Lung microvascular endothelial cell (primary cell): ENCODE measurements around the gene SH3D19. TPM values are rescaled to one million over a fixed set of nuclear protein-coding genes. Genes with fewer than 3 reads are reported as not detected.
"Not testable (repeated sequence)": the region's sequence is repeated elsewhere in the genome, so short reads cannot be mapped to it uniquely, and the experiment has no call there.

Experiments used
- DNase-seq, 2 donors: peaks; one replicate each; pipeline versions ENCODE4 v3.0.0 to v3.0.0-alpha.2; 2010; ENCODE audit warnings: low read depth in 2 of 2
- total RNA-seq: library from RNA; depleted of rRNA; stranded (reverse); fragments of >200 nt; gene quantifications from 2 replicates; pipeline ENCODE4 v1.2.1, GENCODE V29; 2014

Gene SH3D19
- total RNA-seq = 30.7 and 36.3 TPM in 2 replicates

DNA sequence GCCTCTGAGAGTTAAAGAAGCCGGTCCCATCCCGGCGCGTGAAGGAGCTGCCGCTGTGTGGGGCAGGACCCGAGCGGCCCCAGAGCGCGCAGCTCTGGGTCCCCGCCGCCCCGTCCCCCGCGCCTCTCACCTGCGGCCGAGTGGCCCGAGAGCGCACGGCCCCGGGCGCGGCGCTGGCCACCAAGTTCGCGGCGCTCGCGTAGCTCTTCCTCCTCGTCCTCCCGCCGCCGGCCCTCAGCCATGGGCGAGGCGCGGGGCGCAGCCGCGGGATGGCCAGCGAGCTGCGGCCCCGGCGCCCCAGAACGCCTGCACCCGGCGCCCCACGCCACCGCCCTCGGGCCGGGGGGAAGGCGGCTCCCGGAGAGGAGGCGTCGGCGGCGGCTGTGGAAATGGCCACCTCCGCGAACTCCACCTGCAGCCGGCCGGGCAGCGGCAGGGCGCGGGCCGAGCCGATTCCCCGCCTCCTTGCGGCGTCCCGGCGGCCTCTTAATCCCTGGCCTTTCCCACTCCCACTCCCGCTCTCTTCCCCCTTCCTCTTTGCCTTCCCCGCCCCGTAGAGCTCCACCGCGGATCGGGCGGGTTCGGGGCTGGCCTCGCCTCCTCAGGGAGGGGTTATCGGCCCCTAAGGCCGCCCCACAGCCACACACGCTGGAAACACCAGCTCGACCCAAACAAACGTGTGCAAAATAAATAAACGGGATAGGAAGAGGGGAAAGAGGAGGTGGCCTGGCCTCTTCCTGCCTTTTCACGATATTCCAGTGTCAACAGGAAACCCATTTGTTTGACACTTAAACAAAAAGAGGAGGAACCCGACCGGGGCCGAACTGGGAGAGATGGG lies at the start of gene SH3D19:
Gene SH3D19, minus strand, starts transcription at position 495 of the 838 bp plus-strand sequence. Its CDS starts 253 bp downstream, at position 242.
- peak; percentile 74 to 97 for DNase-seq

GRCh38 chr4:151362404-151363164 lies 37.2 kb upstream of the SH3D19 start:
- peak; percentile 88 to 92 for DNase-seq

GRCh38 chr4:151361966-151362365 lies 36.6 kb upstream of the SH3D19 start:
- no peak for DNase-seq

- no peak for DNase-seq
Observed at GRCh38 chr4:151361126-151361525, 35.7 kb upstream of the SH3D19 start.

DNA sequence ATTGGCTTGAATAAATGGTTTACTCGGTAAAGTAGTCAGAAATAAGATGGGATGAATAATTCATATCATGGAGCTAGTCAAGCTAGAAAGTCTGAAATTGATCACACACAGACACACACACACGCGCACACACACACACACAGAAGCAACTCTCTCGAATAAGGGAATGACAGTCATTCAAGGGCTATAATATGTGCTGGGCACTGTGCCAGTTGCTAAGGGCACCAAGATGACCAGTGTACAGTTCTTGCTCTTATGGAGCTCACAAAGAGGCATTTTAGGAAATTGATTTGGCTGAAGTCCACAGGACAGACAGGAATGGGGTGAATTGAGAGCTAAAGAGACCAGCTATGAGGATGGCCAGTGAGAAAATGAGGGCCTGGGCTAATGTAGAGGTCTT lies 34.2 kb upstream of the SH3D19 start:
- peak; percentile 33 to 41 for DNase-seq

DNA sequence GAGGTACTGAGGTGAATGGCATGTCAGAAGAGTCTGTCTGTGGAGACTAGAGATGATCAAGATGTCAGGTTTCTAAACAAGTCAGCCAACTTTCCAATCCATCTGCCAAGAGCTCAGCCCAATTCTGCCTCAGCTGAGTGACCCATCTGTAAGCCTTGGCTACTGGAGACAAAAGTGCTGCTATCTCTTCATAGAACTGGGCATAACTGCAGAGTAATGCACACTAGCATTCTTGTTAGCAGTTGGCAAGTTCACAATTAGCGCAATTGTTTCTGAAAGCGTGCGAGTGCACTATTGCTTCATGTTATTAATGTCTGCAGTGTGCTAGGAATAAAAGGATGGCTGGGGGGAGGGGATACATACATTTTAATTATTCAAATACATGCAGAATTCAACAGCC lies 32.9 kb upstream of the SH3D19 start:
- DNase-seq = no peak

DNA sequence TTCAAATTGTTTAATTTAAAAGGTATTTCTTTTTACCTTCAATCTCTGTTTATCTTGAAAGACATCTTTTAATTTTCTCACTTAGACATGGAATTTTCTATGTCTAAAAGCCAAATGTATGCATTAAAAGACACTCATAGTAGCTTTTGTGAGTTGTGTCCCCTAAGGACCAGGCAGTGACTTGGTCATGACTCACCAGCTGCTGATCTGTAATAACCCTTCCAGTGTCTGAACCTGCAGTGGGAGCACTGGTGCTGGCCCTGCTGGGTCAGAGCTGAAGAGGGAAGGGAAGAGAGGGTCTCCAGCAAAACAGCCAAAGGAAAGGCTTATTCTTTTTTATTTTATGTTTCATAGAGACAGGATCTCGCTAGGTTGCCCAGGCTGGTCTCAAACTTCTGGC lies 31.1 kb upstream of the SH3D19 start:
- peak in 1 of 2 donors; percentile 20 for DNase-seq

DNA sequence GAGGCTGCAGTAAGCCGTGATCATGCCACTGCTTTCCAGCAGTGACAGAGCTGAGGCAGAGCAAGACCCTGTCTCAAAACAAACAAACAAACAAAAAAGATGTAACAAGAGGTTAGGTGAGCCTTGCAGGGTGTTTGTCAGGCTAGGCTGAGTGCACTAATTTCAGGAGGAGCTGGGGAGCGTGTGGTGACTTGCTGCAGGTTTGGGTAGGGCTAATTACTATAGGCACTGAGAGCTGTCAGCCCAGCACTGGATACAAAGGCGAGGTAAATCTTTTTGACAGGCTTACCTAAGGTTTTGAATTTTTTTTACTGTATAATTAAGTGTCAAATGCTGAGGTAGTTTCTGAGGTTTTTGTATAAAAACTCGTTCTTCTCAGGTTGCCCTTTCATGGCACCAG lies 29.8 kb upstream of the SH3D19 start:
- no peak for DNase-seq

DNA sequence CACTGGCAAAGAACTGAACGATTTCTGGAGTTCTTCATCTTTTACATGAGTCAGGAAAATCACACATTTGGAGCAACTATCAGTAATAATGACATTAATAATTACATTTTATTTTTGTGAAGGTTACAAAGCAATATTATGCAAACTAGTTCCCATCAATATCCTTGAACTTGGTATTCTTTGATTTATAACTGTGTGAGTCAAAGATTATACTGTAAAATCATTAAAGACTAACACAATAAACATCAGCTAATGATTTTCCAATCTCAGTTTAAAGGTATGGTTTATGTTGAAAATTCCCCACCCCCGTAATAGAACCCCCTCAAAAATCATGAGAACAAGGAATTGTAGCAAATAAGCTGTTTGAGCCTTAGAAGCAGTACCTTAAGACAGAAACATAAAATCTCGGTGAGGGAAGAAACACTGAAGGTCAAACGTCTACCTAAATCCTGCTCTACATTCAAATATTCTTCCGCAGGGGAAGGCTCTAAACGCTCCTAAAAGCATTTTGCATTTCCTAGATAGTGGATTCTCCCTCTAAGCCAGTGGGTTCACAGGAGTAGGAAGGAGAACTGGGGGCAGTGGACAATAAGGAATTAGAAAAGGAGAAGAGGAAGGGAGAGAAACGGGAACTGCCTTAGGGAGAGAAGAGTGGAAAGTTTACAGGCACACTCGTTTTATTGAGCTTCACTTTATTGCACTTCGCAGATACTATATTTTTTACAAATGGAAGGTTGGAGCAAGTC lies 22.3 kb upstream of the SH3D19 start:
- no peak for DNase-seq

DNA sequence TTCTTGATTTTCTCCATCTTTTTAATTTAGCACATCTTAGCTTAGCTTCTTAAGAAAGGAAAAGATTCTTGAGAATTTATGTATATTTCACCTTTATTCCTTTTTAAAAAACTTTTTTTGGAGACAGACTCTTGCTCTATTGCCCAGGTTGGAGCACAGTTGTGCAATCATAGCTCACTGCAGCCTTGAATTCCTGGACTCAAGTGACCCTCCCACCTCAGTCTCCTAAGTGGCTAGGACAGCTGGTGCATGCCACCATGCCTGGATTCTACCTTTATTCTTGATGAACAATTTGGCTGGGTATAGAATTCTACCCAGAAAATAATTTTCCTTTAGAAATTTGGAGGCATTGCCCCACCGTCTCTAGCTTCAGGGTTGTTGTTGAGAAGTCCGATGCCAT lies 19.5 kb upstream of the SH3D19 start:
- DNase-seq = no peak

- DNase-seq = no peak
Observed at GRCh38 chr4:151340751-151341385, 15.5 kb upstream of the SH3D19 start.

- DNase-seq = no peak
Observed at GRCh38 chr4:151339467-151339866, 14.1 kb upstream of the SH3D19 start.

DNA sequence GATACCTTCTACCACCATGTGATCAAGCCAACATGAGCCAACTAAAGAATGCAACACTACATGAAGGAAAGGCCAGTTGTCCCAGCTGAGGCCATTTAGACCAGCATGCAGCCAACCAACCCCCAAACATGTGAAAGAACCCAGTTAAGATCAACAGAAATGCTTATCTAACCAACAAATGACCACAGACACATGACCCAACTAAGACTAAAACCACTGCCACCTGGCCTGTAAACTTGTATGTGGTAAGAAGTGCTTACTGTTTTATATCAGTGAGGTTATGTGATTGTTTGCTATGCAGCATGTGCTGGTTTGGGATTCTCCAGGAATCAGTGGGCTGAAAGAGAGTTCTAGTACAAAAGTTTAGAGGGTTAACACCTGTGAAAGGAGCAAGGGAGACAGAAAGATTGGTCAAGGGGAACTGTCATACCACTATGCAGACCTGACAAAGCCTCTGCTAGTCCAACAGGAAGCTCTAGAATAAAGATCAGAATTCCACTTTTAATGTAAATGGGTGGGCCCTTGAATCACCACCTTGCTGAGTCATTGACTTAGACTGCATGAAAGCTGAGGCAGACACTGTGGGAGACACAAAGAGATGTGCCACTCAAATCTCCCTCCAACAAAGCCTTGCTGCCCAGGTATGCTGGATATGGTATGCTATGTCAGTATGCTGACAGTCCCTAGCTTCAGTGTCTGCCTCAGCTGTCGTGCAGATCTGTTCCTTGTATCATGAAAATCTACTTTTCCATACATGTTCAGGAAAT lies 6.1 kb upstream of the SH3D19 start:
- DNase-seq = peak in 1 of 2 donors; percentile 20

DNA sequence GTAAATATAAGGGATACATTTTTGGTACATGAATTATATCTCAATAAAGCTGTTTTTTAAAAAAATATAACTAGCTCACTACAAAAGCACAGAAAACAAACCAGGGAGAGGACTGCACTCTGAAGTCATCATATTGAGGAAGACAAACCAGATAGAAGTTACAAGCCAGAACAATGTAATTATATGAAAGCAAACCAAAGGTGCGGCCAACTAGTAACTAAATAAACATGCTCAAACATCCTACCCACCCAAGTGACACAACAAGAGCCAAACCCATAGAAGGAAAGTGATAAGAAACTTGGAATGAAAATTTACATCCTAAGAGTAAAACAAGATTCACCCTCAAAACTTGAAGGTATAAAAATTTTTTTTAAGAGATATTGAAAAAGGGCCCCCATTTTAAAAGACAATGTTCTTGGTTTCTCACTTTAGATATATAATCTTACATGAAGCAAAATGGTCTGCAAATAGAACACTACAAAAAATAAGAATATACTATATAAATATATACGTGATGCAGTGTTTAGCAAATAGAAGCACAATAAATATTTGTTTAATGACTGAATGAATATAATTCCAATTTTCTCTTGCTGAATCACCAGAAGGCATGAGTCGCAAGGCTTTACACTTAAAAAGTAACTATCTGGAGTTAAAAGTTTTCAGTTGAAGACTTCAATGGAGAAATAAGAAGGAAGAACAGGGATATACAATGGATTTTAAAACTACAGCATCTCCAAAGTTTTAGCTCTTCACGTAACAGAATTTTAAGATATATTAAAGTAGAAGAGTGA lies 4.0 kb upstream of the SH3D19 start:
- no peak for DNase-seq

DNA sequence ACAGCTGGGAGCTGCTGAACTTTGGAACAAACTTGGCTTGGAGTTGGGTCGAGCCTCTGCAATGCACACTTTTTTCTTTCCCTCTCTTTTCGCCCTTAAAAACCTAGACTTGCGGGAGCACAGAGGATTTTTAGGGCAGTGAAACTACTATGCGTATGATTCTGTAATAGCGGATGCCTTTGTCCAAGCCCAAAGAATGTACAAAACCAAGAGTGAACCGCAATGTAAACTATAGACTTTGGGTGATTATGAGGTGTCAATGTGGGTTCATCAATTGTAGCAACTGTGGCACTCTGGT lies 493 bp upstream of the SH3D19 start:
- DNase-seq = no peak

DNA sequence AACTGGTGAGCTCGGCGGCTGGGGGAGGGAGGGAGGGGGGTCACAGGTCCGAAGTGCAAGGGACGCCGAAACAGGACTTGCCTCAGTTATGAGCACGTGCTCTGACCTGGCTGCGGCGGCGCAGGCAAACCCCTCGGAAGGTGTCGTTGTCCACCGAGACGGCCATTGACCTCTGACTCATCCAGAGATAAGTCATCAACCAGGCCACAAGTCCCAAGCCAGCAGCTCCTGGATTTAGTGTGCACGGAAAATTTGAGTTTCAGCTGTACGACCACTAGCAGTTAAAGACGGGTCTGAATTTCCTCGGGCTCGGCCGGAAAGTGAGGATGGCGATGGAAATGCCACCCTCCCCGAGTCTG lies 674 bp downstream of the SH3D19 start:
- peak; percentile 68 to 69 for DNase-seq

DNA sequence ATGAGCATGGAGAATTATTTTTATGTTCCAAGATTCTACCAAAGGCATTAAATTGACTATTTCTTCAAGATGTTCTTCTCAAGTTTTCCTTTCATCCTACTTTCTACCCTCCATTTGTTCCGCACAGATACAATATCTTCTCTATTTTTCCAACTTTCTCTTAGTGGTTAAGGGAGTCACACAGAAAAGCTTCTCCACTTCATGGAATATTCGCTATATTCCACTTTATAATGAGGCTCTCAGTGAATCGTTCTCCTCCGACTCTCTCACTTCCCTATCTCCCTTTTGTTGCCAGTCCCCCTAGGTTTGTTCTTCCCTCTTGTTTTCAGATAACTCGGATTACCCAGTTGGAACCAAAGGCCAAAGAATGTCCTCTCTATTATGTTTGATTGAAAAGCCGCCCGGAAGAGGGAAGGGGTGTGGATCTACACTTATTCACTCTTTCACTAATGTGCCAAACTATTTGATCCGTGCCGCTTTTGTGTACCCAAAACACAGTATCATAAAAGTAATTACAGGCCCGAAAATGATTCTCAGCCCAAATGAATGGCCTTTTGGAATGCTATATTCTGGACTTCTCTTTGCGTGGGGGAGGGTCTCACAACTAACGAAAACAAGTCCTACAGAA lies 1.2 kb downstream of the SH3D19 start:
- peak in 1 of 2 donors; percentile 6 for DNase-seq

GRCh38 chr4:151323667-151324066 lies 1.7 kb downstream of the SH3D19 start:
- no peak for DNase-seq

- DNase-seq = no peak
Observed at GRCh38 chr4:151322570-151322969, 2.8 kb downstream of the SH3D19 start.

GRCh38 chr4:151322161-151322560 lies 3.2 kb downstream of the SH3D19 start:
- not testable (repeated sequence) for DNase-seq
